CD14-positive monocyte (primary cell): ENCODE data around the gene GPR34. TPM values are rescaled to one million over a fixed set of nuclear protein-coding genes. Genes with fewer than 3 reads are reported as not detected.

Experiments used
- DNase-seq, 3 donors: peaks; one replicate each; pipeline ENCODE4 v3.0.0-alpha.2; 2011 to 2022
- H2AFZ ChIP-seq: 2 replicates; pipeline ENCODE4 v1.6.0; 2012; ENCODE audit warnings: mild to moderate bottlenecking, low read depth, low read length, inconsistent platforms; ENCODE audit not compliant: insufficient read depth, poor library complexity, severe bottlenecking
- H3K27ac ChIP-seq, 2 donors: 1 replicate in 1 of 2; 2 replicates in 1 of 2; pipeline ENCODE4 v1.5.1; 2012 to 2013; ENCODE audit warnings: low read length in 2 of 2, control low read depth in 1 of 2, inconsistent platforms in 1 of 2, low read depth in 1 of 2, mild to moderate bottlenecking in 1 of 2
- H3K27me3 ChIP-seq, 2 donors: one replicate each; pipeline versions ENCODE4 v1.6.0 to v1.6.1; 2011 to 2013; ENCODE audit warnings: low read length in 2 of 2; ENCODE audit not compliant: control insufficient read depth in 2 of 2, insufficient read depth in 2 of 2
- H3K36me3 ChIP-seq, 2 donors: replicated peaks in 1 of 2; 1 replicate in 1 of 2; 2 replicates in 1 of 2; pipeline versions ENCODE4 v1.5.1 to v1.6.1; 2012 to 2013; ENCODE audit warnings: low read length in 2 of 2, control low read depth in 1 of 2, inconsistent platforms in 1 of 2, mild to moderate bottlenecking in 1 of 2; ENCODE audit not compliant: insufficient read depth in 2 of 2, control insufficient read depth in 1 of 2
- H3K4me1 ChIP-seq, 2 donors: 1 replicate in 1 of 2; 2 replicates in 1 of 2; pipeline versions ENCODE4 v1.5.1 to v1.6.1; 2012 to 2013; ENCODE audit warnings: low read length in 2 of 2, control low read depth in 1 of 2, inconsistent platforms in 1 of 2, mild to moderate bottlenecking in 1 of 2, moderate library complexity in 1 of 2; ENCODE audit not compliant: insufficient read depth in 2 of 2, control insufficient read depth in 1 of 2
- H3K4me2 ChIP-seq: replicated peaks from 2 replicates; pipeline ENCODE3; 2012; ENCODE audit warnings: low read length, moderate library complexity, mild to moderate bottlenecking; ENCODE audit not compliant: poor library complexity, severe bottlenecking; ENCODE audit errors: extremely low read depth
- H3K4me3 ChIP-seq, 3 experiments: fragments of 200-600 bp in 1 of 3; sonication (generic) in 1 of 3; replicated peaks in 1 of 3; 1 replicate in 2 of 3; 2 replicates in 1 of 3; pipeline ENCODE4 v1.5.1; 2011 to 2013; ENCODE audit warnings: low read length in 3 of 3, mild to moderate bottlenecking in 3 of 3, control low read depth in 2 of 3, low read depth in 2 of 3, inconsistent platforms in 1 of 3, moderate library complexity in 1 of 3
- H3K79me2 ChIP-seq: 2 replicates; pipeline ENCODE4 v1.6.0; 2012; ENCODE audit warnings: mild to moderate bottlenecking, control low read depth, inconsistent platforms, low read length, moderate library complexity; ENCODE audit not compliant: insufficient read depth
- H3K9ac ChIP-seq: 2 replicates; pipeline ENCODE4 v1.6.0; 2017; ENCODE audit warnings: low read length, mild to moderate bottlenecking; ENCODE audit not compliant: insufficient read depth, poor library complexity, severe bottlenecking
- H3K9me3 ChIP-seq, 2 donors: replicated peaks in 1 of 2; 1 replicate in 1 of 2; 2 replicates in 1 of 2; pipeline versions ENCODE4 v1.5.1 to v1.6.1; 2012 to 2013; ENCODE audit warnings: low read length in 2 of 2, control low read depth in 1 of 2; ENCODE audit not compliant: control insufficient read depth in 1 of 2, insufficient read depth in 1 of 2
- H4K20me1 ChIP-seq: 2 replicates; pipeline ENCODE4 v1.6.0; 2012; ENCODE audit warnings: mild to moderate bottlenecking, low read length, control low read depth, moderate library complexity; ENCODE audit not compliant: insufficient read depth
- H3K27ac Mint-ChIP-seq, 7 donors: one replicate each; pipeline ENCODE4 v1.8.0; 2020; ENCODE audit warnings: mild to moderate bottlenecking in 7 of 7, mixed read lengths in 7 of 7, moderate library complexity in 6 of 7, inconsistent platforms in 2 of 7
- H3K27me3 Mint-ChIP-seq, 3 donors: one replicate each; pipeline ENCODE4 v1.8.0; 2021 to 2022; ENCODE audit warnings: low read depth in 3 of 3, mild to moderate bottlenecking in 3 of 3, mixed read lengths in 3 of 3, moderate library complexity in 3 of 3, inconsistent platforms in 1 of 3
- H3K36me3 Mint-ChIP-seq, 2 donors: one replicate each; pipeline ENCODE4 v1.8.0; 2020; ENCODE audit warnings: mixed read lengths in 2 of 2, inconsistent platforms in 1 of 2, mild to moderate bottlenecking in 1 of 2
- H3K4me1 Mint-ChIP-seq: one replicate; pipeline ENCODE4 v1.8.0; 2020; ENCODE audit warnings: mild to moderate bottlenecking, mixed read lengths
- H3K4me3 Mint-ChIP-seq, 2 donors: one replicate each; pipeline ENCODE4 v1.8.0; 2020; ENCODE audit warnings: mild to moderate bottlenecking in 2 of 2, mixed read lengths in 2 of 2, moderate library complexity in 1 of 2
- H3K9me3 Mint-ChIP-seq, 7 donors: one replicate each; pipeline ENCODE4 v1.8.0; 2020 to 2022; ENCODE audit warnings: mixed read lengths in 7 of 7, mild to moderate bottlenecking in 6 of 7, moderate library complexity in 6 of 7, inconsistent platforms in 2 of 7
- CTCF ChIP-seq: fragments of 200-600 bp; IDR thresholded peaks from one replicate; pipeline ENCODE4 v1.8.0; 2022; ENCODE audit warnings: antibody characterized with exemption, mild to moderate bottlenecking
- WGBS: methylation state at CpG from one replicate; pipeline ENCODE4 v1.1.5; 2013; ENCODE audit warnings: missing lambda C conversion rate; ENCODE audit not compliant: insufficient coverage; 5-methylcytosine and 5-hydroxymethylcytosine counted together
- intact Hi-C, 2 donors: fragments of 100-400 bp; cut with micrococcal nuclease; formaldehyde crosslinking; loops; one replicate each; pipeline versions ENCODE4 v1.15.0 to v1.15.1; 2023
- polyA plus RNA-seq, 3 donors: library from polyadenylated mRNA; depleted of rRNA in 1 of 3; unstranded in 2 of 3; stranded (reverse) in 1 of 3; fragments of 300-500 nt in 2 of 3; fragments of >200 nt in 1 of 3; fragmentation: Illumina TruSeq in 2 of 3; gene quantifications; 1 replicate in 2 of 3; 2 replicates in 1 of 3; pipeline ENCODE4 v1.2.3, GENCODE V29; 2012 to 2021

The GPR34 gene
- polyA plus RNA-seq, 3 donors = 6.1 to 20.3 (median 14.8) TPM

GRCh38 chrX:41655631-41656030 is 33.1 kb upstream of the GPR34 start:
- no peaks in the 10 kb centered on the region for H3K79me2 ChIP-seq
- H3K36me3 Mint-ChIP-seq = peaks cover 42 to 45% of the 10 kb centered on the region in 2 donors
- H3K4me3 ChIP-seq = no peak overlapping the region
- intact Hi-C loops = no loop called here
- H3K27me3 ChIP-seq = no peaks in the 10 kb centered on the region
- H3K27ac ChIP-seq = no peak overlapping the region
- peaks cover 0 to 6% (median 0%) of the 10 kb centered on the region in 7 donors for H3K9me3 Mint-ChIP-seq
- H3K36me3 ChIP-seq = peaks cover 10 to 28% of the 10 kb centered on the region in 2 donors
- no peak overlapping the region for H3K4me3 Mint-ChIP-seq
- no peaks in the 10 kb centered on the region for H3K4me1 Mint-ChIP-seq
- DNase-seq = no peak
- H3K4me1 ChIP-seq = no peaks in the 10 kb centered on the region
- no peaks in the 10 kb centered on the region for H4K20me1 ChIP-seq
- H3K4me2 ChIP-seq = no peak overlapping the region
- H3K9me3 ChIP-seq = no peaks in the 10 kb centered on the region
- no peak for TF ChIP-seq CTCF
- 100% methylated on average over 1 of the region's 4 CpGs for WGBS
- H3K27me3 Mint-ChIP-seq = peaks cover 0 to 4% (median 0%) of the 10 kb centered on the region in 3 donors
- H3K27ac Mint-ChIP-seq = no peak overlapping the region
- no peak overlapping the region for H3K9ac ChIP-seq
- H2AFZ ChIP-seq = no peak overlapping the region

GRCh38 chrX:41661366-41662095 is 27.2 kb upstream of the GPR34 start:
- H3K36me3 ChIP-seq = peaks cover 10 to 27% of the 10 kb centered on the region in 2 donors
- H3K4me2 ChIP-seq = no peak overlapping the region
- no peak overlapping the region for H2AFZ ChIP-seq
- no CpG with 5 or more reads among the region's 2 CpGs for WGBS
- peaks cover 0 to 3% (median 0%) of the 10 kb centered on the region in 7 donors for H3K9me3 Mint-ChIP-seq
- no peaks in the 10 kb centered on the region for H3K27me3 ChIP-seq
- H3K36me3 Mint-ChIP-seq = peaks cover 26% of the 10 kb centered on the region in 2 donors
- intact Hi-C loops = no loop called here
- DNase-seq = no peak
- H3K4me1 Mint-ChIP-seq = peaks cover 12% of the 10 kb centered on the region
- no peak overlapping the region for H3K4me3 Mint-ChIP-seq
- H3K4me1 ChIP-seq = peaks cover 9 to 10% of the 10 kb centered on the region in 2 donors
- H3K79me2 ChIP-seq = no peaks in the 10 kb centered on the region
- peaks cover 0 to 4% (median 0%) of the 10 kb centered on the region in 3 donors for H3K27me3 Mint-ChIP-seq
- H3K27ac ChIP-seq = no peak overlapping the region
- no peak overlapping the region for H3K9ac ChIP-seq
- TF ChIP-seq CTCF = no peak
- no peaks in the 10 kb centered on the region for H3K9me3 ChIP-seq
- H3K27ac Mint-ChIP-seq = peak overlapping the region in 1 of 7 donors; percentile 6
- H3K4me3 ChIP-seq = no peak overlapping the region
- H4K20me1 ChIP-seq = no peaks in the 10 kb centered on the region
